Smooth muscle cell (in vitro differentiated cells): Measurements from ENCODE around the gene CELF2. TPM values are rescaled to one million over a fixed set of nuclear protein-coding genes. Genes with fewer than 3 reads are reported as not detected.

Experiments
- DNase-seq: peaks from one replicate; lab custom pipeline; 2025; ENCODE audit not compliant: unreplicated experiment; lab: John Stamatoyannopoulos, UW
- H2AFZ ChIP-seq: fragments of 200-600 bp; sonication (generic); 2 replicates; pipeline ENCODE4 v1.6.0; 2016; ENCODE audit warnings: antibody characterized with exemption, low read depth, mild to moderate bottlenecking
- H3F3A ChIP-seq: fragments of 200-600 bp; sonication (generic); 2 replicates; pipeline ENCODE4 v1.6.0; 2017; ENCODE audit warnings: antibody characterized with exemption, low read depth
- H3K27ac ChIP-seq: fragments of 200-600 bp; sonication (generic); 2 replicates; pipeline ENCODE4 v1.5.1; 2016; ENCODE audit warnings: low read depth, mild to moderate bottlenecking
- H3K27me3 ChIP-seq: fragments of 200-600 bp; sonication (generic); 2 replicates; pipeline ENCODE4 v1.6.1; 2016; ENCODE audit warnings: low read depth, mild to moderate bottlenecking
- H3K36me3 ChIP-seq: fragments of 200-600 bp; sonication (generic); 2 replicates; pipeline ENCODE4 v1.5.1; 2016; ENCODE audit warnings: low read depth
- H3K4me1 ChIP-seq: fragments of 200-600 bp; sonication (generic); 2 replicates; pipeline ENCODE4 v1.5.1; 2016; ENCODE audit warnings: low read depth
- H3K4me2 ChIP-seq: fragments of 200-600 bp; sonication (generic); 2 replicates; pipeline ENCODE4 v1.6.0; 2016; ENCODE audit warnings: mild to moderate bottlenecking
- H3K4me3 ChIP-seq: fragments of 200-600 bp; sonication (generic); 2 replicates; pipeline ENCODE4 v1.5.1; 2016; ENCODE audit warnings: mild to moderate bottlenecking
- H3K79me2 ChIP-seq: fragments of 200-600 bp; sonication (generic); 2 replicates; pipeline ENCODE4 v1.6.0; 2016; ENCODE audit warnings: low read depth, mild to moderate bottlenecking
- H3K9ac ChIP-seq: fragments of 200-600 bp; sonication (generic); 2 replicates; pipeline ENCODE4 v1.6.0; 2016; ENCODE audit warnings: low read depth
- H3K9me3 ChIP-seq: fragments of 200-600 bp; sonication (generic); replicated peaks from 2 replicates; pipeline ENCODE4 v1.5.1; 2016; ENCODE audit warnings: low read depth
- H4K20me1 ChIP-seq: fragments of 200-600 bp; sonication (generic); 2 replicates; pipeline ENCODE4 v1.6.0; 2016; ENCODE audit warnings: low read depth
- WGBS: methylation state at CpG from one replicate; pipeline ENCODE4 v1.1.7; 2016; ENCODE audit warnings: low lambda C conversion rate; 5-methylcytosine and 5-hydroxymethylcytosine counted together
- polyA plus RNA-seq: library from polyadenylated mRNA; unstranded; fragments of >200 nt; fragmentation: Nextera tagmentation; extraction: Ambion mirVana; gene quantifications from 2 replicates; pipeline ENCODE4 v1.2.1, GENCODE V29; 2016
- total RNA-seq: library from RNA; depleted of rRNA; stranded (reverse); fragments of >200 nt; gene quantifications from 2 replicates; pipeline ENCODE4 v1.2.3, GENCODE V29; 2014
- TF ChIP-seq, protein P1 (sequence below): fragments of 200-600 bp; sonication (generic); IDR thresholded peaks from 2 replicates; pipeline ENCODE4 v1.5.1; 2017; ENCODE audit warnings: borderline replicate concordance, mild to moderate bottlenecking, antibody characterized with exemption; ENCODE audit not compliant: insufficient read depth, poor library complexity, severe bottlenecking

CELF2 gene
- total and polyA plus RNA-seq, 2 experiments from 2014 or later = 3.0 to 4.7 TPM

DNA sequence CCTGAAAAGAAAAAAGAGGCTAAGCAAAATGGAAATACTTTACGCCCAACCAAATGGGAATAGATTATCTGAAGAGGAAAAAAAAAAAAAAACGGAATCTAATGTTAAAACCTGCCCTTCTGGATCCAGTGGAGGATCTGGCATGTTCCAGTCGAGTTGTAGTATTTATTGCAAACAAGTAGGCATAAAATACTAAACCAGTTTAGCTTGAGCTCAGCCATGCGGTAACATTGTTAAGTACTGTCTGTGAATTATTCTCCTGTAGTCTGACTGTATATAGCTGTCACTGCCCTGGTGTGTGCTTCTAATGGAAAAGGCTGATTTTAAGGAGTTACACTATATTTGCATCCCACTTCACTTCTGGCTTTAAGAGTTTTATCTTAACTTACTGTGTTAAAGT lies 40.3 kb downstream of the CELF2 start:
- 83% methylated on average over 4 of the region's 4 CpGs for WGBS

GRCh38 chr10:11058965-11059364 lies 41.3 kb downstream of the CELF2 start:
- peaks cover 9% of the 10 kb centered on the region for H3F3A ChIP-seq
- H3K9me3 ChIP-seq = no peaks in the 10 kb centered on the region
- no peak for DNase-seq
- H2AFZ ChIP-seq = peak overlapping the region; percentile 36
- peak overlapping the region; percentile 58 for H3K4me2 ChIP-seq
- peak overlapping the region; percentile 44 for H3K9ac ChIP-seq
- peak overlapping the region; percentile 87 for H3K27ac ChIP-seq
- peaks cover 30% of the 10 kb centered on the region for H3K4me1 ChIP-seq
- WGBS = 47% methylated on average over 8 of the region's 8 CpGs
- no peaks in the 10 kb centered on the region for H3K79me2 ChIP-seq
- H3K27me3 ChIP-seq = no peaks in the 10 kb centered on the region
- H4K20me1 ChIP-seq = no peaks in the 10 kb centered on the region
- TF ChIP-seq, protein P1, sequence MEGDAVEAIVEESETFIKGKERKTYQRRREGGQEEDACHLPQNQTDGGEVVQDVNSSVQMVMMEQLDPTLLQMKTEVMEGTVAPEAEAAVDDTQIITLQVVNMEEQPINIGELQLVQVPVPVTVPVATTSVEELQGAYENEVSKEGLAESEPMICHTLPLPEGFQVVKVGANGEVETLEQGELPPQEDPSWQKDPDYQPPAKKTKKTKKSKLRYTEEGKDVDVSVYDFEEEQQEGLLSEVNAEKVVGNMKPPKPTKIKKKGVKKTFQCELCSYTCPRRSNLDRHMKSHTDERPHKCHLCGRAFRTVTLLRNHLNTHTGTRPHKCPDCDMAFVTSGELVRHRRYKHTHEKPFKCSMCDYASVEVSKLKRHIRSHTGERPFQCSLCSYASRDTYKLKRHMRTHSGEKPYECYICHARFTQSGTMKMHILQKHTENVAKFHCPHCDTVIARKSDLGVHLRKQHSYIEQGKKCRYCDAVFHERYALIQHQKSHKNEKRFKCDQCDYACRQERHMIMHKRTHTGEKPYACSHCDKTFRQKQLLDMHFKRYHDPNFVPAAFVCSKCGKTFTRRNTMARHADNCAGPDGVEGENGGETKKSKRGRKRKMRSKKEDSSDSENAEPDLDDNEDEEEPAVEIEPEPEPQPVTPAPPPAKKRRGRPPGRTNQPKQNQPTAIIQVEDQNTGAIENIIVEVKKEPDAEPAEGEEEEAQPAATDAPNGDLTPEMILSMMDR = no peak
- no peak overlapping the region for H3K4me3 ChIP-seq
- H3K36me3 ChIP-seq = no peaks in the 10 kb centered on the region

More for the DNA sequence above, 40.3 kb downstream of the CELF2 start:
- H4K20me1 ChIP-seq = no peaks in the 10 kb centered on the region
- no peak overlapping the region for H3K9ac ChIP-seq
- H3F3A ChIP-seq = peaks cover 9% of the 10 kb centered on the region
- TF ChIP-seq, protein P1 = no peak
- H2AFZ ChIP-seq = no peak overlapping the region
- H3K36me3 ChIP-seq = no peaks in the 10 kb centered on the region
- no peak for DNase-seq
- H3K27ac ChIP-seq = peak overlapping the region; percentile 33
- no peaks in the 10 kb centered on the region for H3K9me3 ChIP-seq
- no peaks in the 10 kb centered on the region for H3K27me3 ChIP-seq
- H3K79me2 ChIP-seq = no peaks in the 10 kb centered on the region
- H3K4me1 ChIP-seq = peaks cover 30% of the 10 kb centered on the region
- no peak overlapping the region for H3K4me3 ChIP-seq
- H3K4me2 ChIP-seq = no peak overlapping the region

DNA sequence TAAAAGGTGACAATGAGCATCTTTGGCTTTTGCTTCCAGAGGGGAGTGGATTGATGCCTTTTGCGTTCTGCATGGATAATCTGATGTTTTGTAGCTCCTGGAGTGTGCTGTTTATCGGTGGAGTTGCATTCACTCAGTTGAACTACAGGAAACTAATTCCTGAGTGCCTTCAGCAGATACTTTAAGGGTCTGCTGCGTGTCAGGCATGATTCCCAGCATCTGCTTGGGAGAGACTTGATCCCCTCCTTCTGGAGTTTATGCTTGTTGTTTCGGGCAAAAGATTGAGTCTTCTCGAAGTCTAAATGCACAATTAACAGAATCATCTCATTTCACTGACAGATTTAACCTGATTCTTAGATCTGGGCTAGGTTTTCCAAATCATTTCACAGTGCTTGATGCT lies 46.2 kb downstream of the CELF2 start:
- Histone ChIP-seq H3K4me3 (no peak overlapping the region), H3K4me1 (peaks cover 6% of the 10 kb centered on the region), H3F3A (peaks cover 9% of the 10 kb centered on the region), H3K27me3 (no peaks in the 10 kb centered on the region), H4K20me1 (no peaks in the 10 kb centered on the region), H3K79me2 (no peaks in the 10 kb centered on the region), H3K9me3 (no peaks in the 10 kb centered on the region), H2AFZ (peak overlapping the region; percentile 59), H3K4me2 (no peak overlapping the region), H3K9ac (no peak overlapping the region), H3K27ac (no peak overlapping the region), H3K36me3 (no peaks in the 10 kb centered on the region)
- 57% methylated on average over 5 of the region's 5 CpGs for WGBS
- no peak for DNase-seq
- TF ChIP-seq, protein P1 = no peak

- H4K20me1 ChIP-seq = no peaks in the 10 kb centered on the region
- peaks cover 2% of the 10 kb centered on the region for H3F3A ChIP-seq
Observed at GRCh38 chr10:11064832-11065231, 47.2 kb downstream of the CELF2 start.

More at GRCh38 chr10:11064832-11065231, 47.2 kb downstream of the CELF2 start:
- no peak for DNase-seq
- H2AFZ ChIP-seq = no peak overlapping the region
- no peak overlapping the region for H3K4me3 ChIP-seq
- no peaks in the 10 kb centered on the region for H3K4me1 ChIP-seq
- no peak overlapping the region for H3K27ac ChIP-seq
- H3K79me2 ChIP-seq = no peaks in the 10 kb centered on the region
- no peaks in the 10 kb centered on the region for H3K36me3 ChIP-seq
- H3K4me2 ChIP-seq = no peak overlapping the region
- H3K27me3 ChIP-seq = no peaks in the 10 kb centered on the region
- no peak overlapping the region for H3K9ac ChIP-seq
- no peaks in the 10 kb centered on the region for H3K9me3 ChIP-seq
- 92% methylated on average over 4 of the region's 4 CpGs for WGBS
- TF ChIP-seq, protein P1 = no peak
